ENCODE results near the gene XAB2.
A peak's percentile ranks its signal among the peaks of the same experiment; 100 is the strongest.

The XAB2 gene

GRCh38 chr19:7629347-7630054 lies at the start of gene XAB2, which contains the start of gene PET100:
TSS of gene XAB2 (minus strand) at chr19:7629545. CDS start at chr19:7629527, 18 bp downstream.
TSS of gene PET100 (plus strand) at chr19:7629793. CDS start at chr19:7629834, 41 bp downstream.
- peak; percentile 90 to 93 for DNase-seq (ENCODE audit: low read depth in 2 of 2)

- DNase-seq (ENCODE audit: low read depth in 2 of 2): no peak
Measured at GRCh38 chr19:7677669-7678311, 48.4 kb upstream of the XAB2 start.

- DNase-seq (ENCODE audit: low read depth in 2 of 2): no peak
Measured at GRCh38 chr19:7676854-7677253, 47.5 kb upstream of the XAB2 start, which contains the start of gene MCEMP1. TSS of gene MCEMP1 (plus strand) at chr19:7677090. CDS start at chr19:7677121, 31 bp downstream.

- DNase-seq (ENCODE audit: low read depth in 2 of 2): no peak
Measured at GRCh38 chr19:7676376-7676775, 47.0 kb upstream of the XAB2 start.

GRCh38 chr19:7674010-7675005 lies 45.0 kb upstream of the XAB2 start:
- no peak for DNase-seq (ENCODE audit: low read depth in 2 of 2)

- DNase-seq (ENCODE audit: low read depth in 2 of 2): no peak
Measured at GRCh38 chr19:7672522-7672921, 43.2 kb upstream of the XAB2 start.

GRCh38 chr19:7670790-7671189 lies 41.4 kb upstream of the XAB2 start:
- DNase-seq (ENCODE audit: low read depth in 2 of 2): no peak

- no peak for DNase-seq (ENCODE audit: low read depth in 2 of 2)
Measured at GRCh38 chr19:7670150-7670783, 40.9 kb upstream of the XAB2 start.

- no peak for DNase-seq (ENCODE audit: low read depth in 2 of 2)
Measured at GRCh38 chr19:7669641-7670040, 40.3 kb upstream of the XAB2 start.

- no peak for DNase-seq (ENCODE audit: low read depth in 2 of 2)
Measured at GRCh38 chr19:7668842-7669241, 39.5 kb upstream of the XAB2 start, which contains the start of gene RETN. TSS of gene RETN (plus strand) at chr19:7669049. CDS start at chr19:7669327, 278 bp downstream.

- no peak for DNase-seq (ENCODE audit: low read depth in 2 of 2)
Measured at GRCh38 chr19:7665076-7665475, 35.7 kb upstream of the XAB2 start.

GRCh38 chr19:7663706-7664105 lies 34.4 kb upstream of the XAB2 start:
- DNase-seq (ENCODE audit: low read depth in 2 of 2): no peak

- no peak for DNase-seq (ENCODE audit: low read depth in 2 of 2)
Measured at GRCh38 chr19:7662657-7663056, 33.3 kb upstream of the XAB2 start.

- DNase-seq (ENCODE audit: low read depth in 2 of 2): no peak
Measured at GRCh38 chr19:7661744-7662538, 32.6 kb upstream of the XAB2 start.

GRCh38 chr19:7658219-7658686 lies 28.9 kb upstream of the XAB2 start:
- no peak for DNase-seq (ENCODE audit: low read depth in 2 of 2)

GRCh38 chr19:7657131-7657751 lies 27.9 kb upstream of the XAB2 start:
- DNase-seq (ENCODE audit: low read depth in 2 of 2): no peak

- no peak for DNase-seq (ENCODE audit: low read depth in 2 of 2)
Measured at GRCh38 chr19:7655581-7655980, 26.2 kb upstream of the XAB2 start.

GRCh38 chr19:7654401-7654800 lies 25.1 kb upstream of the XAB2 start:
- DNase-seq (ENCODE audit: low read depth in 2 of 2): no peak

GRCh38 chr19:7652061-7652641 lies 22.8 kb upstream of the XAB2 start:
- peak; percentile 72 to 75 for DNase-seq (ENCODE audit: low read depth in 2 of 2)

- no peak for DNase-seq (ENCODE audit: low read depth in 2 of 2)
Measured at GRCh38 chr19:7650148-7650547, 20.8 kb upstream of the XAB2 start.

All from stimulated activated CD8-positive, alpha-beta memory T cell treated with anti-CD3 and anti-CD28 coated beads, Interleukin-7, amount 100 ng/mL, for 4 hours (primary cell).